Kasumi-1 (cell line): ENCODE data around the gene MIX23.

ENCODE experiments used
- DNase-seq, 2 experiments: peaks; one replicate each; lab custom pipeline; 2025; lab: John Stamatoyannopoulos, UW

Gene MIX23

GRCh38 chr3:122351612-122352011 lies 31.4 kb downstream of the MIX23 start:
- no peak for DNase-seq

DNA sequence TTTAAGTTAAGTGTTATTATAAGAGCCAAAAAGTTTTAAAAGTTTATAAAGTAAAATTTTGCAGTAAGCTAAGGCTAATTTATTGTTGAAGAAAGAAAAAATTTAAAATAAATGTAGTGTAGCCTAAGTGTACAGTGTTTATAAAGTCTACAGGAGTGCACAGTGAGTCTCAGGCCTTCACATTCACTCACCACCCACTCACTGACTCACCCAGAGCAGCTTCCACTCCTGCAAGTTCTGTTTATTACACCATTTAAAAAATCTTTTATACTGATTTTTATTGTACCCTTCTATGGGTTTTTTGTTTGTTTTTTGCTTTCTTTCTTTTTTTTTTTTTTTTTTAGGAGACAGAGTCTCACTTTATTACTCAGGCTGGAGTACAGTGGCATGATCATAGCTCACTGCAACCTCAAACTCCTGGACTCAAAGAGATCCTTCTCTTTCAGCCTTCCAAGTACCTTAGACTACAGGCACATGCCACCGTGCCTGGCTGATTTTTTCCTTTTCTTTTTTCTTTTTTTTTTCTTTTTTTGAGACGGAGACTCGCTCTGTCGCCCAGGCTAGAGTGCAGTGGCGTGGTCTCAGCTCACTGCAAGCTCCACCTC lies 32.1 kb downstream of the MIX23 start:
- DNase-seq: no peak

DNA sequence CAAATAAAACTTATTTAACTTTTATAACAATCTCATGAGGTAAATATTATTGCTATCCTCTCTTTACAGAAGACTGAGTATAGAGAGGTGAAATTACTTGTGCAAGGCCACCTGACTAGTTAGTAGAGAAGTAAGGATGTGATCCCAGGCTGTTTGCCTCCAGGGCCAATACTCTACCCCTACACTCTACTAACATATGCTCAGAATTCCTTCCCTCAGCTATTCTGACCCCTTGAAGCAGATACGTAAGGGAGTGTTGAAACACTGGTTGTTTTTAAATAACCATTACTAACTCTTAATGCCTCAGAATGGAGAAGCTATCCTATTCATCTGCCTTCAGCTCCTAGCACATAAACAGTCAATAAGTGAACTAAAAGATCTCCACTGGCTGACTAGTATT lies 33.9 kb downstream of the MIX23 start:
- DNase-seq: no peak

- DNase-seq: no peak
Observed at GRCh38 chr3:122343654-122344053, 39.4 kb downstream of the MIX23 start.

DNA sequence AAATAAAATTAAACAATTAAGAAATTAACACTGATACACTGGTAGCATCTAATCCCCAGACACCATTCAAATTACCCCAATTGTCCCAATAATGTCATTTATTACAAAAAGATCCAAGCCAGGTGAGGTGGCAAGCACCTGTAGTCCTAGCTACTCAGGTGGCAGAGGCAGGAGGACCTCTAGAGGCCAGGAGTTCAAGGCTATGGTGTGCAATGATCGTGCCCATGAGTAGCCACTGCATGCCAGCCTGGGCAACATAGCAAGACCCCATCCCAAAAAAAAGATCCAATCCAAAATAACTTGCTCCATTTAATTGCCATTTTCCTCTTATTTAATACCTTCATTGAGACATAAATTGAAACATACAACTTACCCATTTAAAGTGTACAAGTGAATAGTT lies 40.2 kb downstream of the MIX23 start:
- no peak for DNase-seq

DNA sequence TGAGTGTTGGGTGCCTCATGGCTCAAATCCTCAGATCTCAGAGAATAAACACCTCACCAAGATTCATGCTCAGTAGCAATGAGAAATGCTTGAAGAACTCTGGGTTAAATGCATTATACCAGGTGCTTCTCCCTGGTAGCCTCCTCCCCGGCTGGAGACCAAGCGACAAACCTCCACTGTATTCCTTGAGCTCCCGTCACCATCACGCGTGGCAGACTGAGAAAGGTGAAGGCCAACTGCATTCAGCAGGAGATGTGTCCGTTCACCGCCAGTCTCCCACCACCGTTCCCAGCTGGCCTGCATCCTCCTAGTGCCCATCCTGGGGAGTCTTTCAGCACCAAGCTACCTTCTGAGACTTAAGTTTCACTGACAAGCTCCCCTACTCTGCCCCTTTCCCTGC lies 50.5 kb downstream of the MIX23 start:
- DNase-seq: no peak

DNA sequence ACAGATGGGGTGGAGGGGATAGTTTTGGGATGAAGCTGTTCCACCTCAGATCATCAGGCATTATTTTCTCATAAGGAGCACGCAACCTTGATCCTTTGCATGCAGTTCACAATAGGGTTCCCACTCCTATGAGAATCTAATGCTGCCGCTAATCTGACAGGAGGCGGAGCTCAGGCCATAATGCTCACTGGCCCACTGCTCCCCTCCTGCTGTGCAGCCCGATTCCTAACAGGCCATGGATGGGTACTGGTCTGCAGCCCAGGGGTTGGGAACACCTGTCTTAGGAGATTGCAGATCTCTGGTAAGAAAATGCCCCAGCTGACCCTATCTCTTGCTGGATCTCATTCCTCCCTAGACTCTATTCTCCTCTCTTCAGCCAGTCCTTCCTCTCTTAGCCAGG lies 51.1 kb downstream of the MIX23 start:
- DNase-seq: no peak

GRCh38 chr3:122325769-122326168 lies 57.3 kb downstream of the MIX23 start:
- no peak for DNase-seq

DNA sequence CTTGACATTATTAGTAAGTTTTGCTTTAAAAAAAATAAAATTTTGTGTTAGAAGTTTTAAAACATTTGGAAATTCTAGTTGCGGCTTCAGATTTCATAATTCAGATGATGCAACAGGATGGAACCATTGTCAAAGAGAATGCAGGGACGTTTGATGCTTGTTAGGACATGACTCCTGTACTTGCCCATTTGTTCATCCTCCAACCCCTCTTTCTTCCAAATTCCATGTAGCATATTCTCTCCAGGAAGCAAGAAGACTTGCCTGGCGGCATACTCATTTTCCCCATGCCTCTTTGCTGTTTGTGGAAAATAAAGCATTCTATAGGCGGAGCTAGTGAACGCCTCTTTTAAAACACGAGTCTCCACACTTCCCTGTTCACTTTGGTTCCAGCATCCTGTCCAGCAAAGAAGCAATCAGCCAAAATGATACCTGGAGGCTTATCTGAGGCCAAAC lies 58.1 kb downstream of the MIX23 start, which contains the start of gene CSTA:
Gene CSTA (plus strand): TSS at position 378 of the 453 bp plus-strand sequence. CDS start 45 bp downstream, at position 423.
- DNase-seq: peak in 1 of 2 experiments; percentile 18

DNA sequence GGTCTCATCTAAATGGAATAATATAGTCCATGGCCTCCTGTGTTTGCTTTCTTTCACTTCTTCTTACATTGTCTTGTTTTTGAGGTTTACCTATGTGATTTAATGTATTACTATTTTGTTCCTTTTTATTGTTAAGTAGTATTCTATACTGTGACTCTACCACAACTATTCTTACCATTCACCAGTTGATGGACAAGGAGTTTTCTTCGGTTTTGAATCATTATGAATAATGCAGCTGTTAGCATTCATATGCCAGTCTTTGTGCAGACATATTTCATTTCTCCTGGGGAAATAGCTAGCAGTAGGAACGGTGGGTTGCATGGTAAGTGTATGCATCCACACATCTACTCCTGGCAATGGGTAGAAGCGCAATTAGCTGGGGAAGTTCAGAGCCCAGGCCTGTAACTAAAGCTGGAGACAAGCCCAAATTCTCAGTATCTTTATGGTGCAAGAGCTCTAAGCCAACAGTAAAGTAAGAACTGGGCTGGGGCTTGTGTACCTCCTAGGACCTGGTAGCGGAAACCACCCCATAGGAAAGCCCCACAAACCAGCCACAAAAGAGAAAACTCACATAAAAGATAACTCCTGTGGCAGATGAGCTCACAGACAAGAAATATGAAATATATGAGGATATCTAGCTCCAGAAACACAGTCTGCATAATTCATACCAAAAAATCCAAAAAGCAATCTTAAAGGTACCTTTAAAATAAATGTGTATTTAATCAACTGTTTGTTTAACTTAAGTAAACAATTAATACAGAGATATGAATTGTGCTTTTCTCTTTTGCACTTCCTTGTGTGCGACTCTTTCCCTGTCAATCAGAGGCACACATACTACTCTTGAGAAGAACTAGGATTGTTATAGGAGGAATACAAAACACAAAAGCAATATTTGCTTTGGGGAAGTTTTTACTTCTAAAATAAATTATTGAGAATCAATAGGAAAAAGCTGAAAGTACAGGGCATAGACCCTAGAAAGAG lies 60.6 kb downstream of the MIX23 start:
- DNase-seq: no peak

- DNase-seq: no peak
Observed at GRCh38 chr3:122318620-122319019, 64.4 kb downstream of the MIX23 start.

- no peak for DNase-seq
Observed at GRCh38 chr3:122316368-122316767, 66.7 kb downstream of the MIX23 start.

GRCh38 chr3:122315619-122316018 lies 67.4 kb downstream of the MIX23 start:
- no peak for DNase-seq

- DNase-seq: no peak
Observed at GRCh38 chr3:122314228-122314876, 68.7 kb downstream of the MIX23 start.

DNA sequence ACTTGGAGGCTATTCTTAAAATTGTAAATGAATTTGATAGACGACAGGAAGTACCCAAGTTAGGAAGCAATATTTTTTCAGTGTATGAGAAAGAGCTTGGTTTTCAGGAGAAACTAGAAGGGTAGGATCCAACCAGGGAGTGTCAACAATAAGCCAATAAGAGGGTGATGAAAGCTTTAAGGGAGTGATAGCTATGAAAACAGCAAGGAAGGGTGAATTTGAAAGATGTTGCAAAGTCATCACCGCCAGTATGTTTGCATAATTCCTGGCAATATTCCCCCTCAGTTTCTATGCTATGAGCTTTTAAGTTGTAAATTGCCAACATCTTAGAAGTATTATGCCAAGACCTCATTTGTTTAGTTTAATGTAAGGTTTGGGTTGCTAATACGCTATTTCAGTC lies 69.8 kb downstream of the MIX23 start:
- peak; percentile 34 to 46 for DNase-seq

DNA sequence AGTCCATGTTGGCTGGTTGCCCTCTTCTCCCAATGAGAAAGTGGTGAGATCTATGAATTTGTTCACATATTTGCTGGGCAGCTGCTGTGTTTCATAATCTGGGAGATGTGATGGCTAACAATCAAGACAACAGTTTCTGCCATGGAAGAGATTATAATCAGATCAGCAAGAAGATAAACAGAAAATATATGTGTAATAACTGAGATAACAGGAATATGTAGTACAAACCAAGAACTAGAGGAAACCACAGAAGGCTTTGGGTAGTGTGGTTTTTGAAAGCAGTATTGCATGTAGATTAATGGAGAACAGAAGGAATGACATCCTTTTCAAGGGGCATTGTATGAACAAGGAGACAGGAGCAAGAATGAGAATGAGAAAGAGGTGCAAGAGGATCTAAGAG lies 70.2 kb downstream of the MIX23 start:
- peak; percentile 34 to 46 for DNase-seq

DNA sequence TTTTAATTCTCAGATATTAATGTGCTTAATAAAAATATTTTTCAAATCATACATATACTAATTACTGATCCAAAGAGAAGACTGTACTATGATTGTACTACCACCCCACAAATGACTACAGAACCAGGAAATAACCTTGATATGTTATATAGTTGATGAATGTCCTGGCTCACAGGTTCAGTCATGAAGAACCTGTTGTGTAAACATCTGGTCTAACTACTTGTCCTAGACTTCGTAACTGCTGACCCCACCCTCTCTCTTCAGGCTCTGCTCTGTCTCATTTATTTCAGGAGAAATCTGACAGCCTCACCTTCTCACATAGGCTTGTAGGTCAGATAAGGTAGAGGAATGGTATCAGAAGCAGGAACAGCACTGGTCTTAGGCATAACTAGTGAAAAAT lies 72.7 kb downstream of the MIX23 start:
- no peak for DNase-seq
